Measurements from ENCODE around the gene ROPN1L. TPM values are rescaled to one million over a fixed set of nuclear protein-coding genes. Genes with fewer than 3 reads are reported as not detected.

The ROPN1L gene
- total RNA-seq, 1 experiment from 2014 or later, result 0.66 TPM

- H3K27ac ChIP-seq (ENCODE audit: low read depth, low read length), result no peak overlapping the region
- RAD21 ChIA-PET (ENCODE audit: low non-redundant PET in 1 of 2, low total read pairs in 2 of 2, uncharacterized antibody in 2 of 2, unreplicated experiment in 2 of 2), result no interaction called here
- peaks cover 12% of the 10 kb centered on the region; the same call in 1 of the 2 replicates for H4K20me1 ChIP-seq (ENCODE audit: insufficient read depth)
- DNase-seq (ENCODE audit: low read depth, low spot score), result no peak
- CTCF ChIA-PET, result no interaction called here
- TF ChIP-seq SP1 (IDR thresholded peaks at IDR 0.05; ENCODE audit: low read depth) (no peak), POLR2A (IDR thresholded peaks at IDR 0.05; ENCODE audit: borderline replicate concordance, extremely low read depth, insufficient read depth, insufficient read length) (no peak), ZNF274 (IDR thresholded peaks at IDR 0.05; ENCODE audit: low read depth, low read length) (no peak), CBX3 (IDR thresholded peaks at IDR 0.05; ENCODE audit: low read depth) (no peak), EZH2phosphoT487 (IDR thresholded peaks at IDR 0.05; ENCODE audit: borderline replicate concordance) (no peak), JUND (IDR thresholded peaks at IDR 0.05) (no peak), ATF3 (IDR thresholded peaks at IDR 0.05) (no peak)
- no TSS peak for BruUV-seq (replicated peaks)
- POLR2A ChIA-PET, result no interaction called here
- no peak overlapping the region for H2AFZ ChIP-seq (ENCODE audit: low read depth, low read length, poor library complexity, severe bottlenecking)
- no peaks in the 10 kb centered on the region for H3K9me2 ChIP-seq (ENCODE audit: insufficient read depth)
- H3K4me1 ChIP-seq (ENCODE audit: control insufficient read depth in 1 of 2, insufficient read depth in 2 of 2, low read length in 2 of 2), result no peaks in the 10 kb centered on the region
- no peak overlapping the region for H3K4me2 ChIP-seq (ENCODE audit: low read length)
- ATAC-seq, result no peak
- H3K79me2 ChIP-seq (ENCODE audit: insufficient read depth, low read length), result peaks cover 10% of the 10 kb centered on the region
- intact Hi-C loops (cut with micrococcal nuclease), result no loop called here
- H3K9me3 ChIP-seq (ENCODE audit: control insufficient read depth in 1 of 2, insufficient read depth in 1 of 2, low read depth in 1 of 2, low read length in 2 of 2), result no peaks in the 10 kb centered on the region
- no peak overlapping the region for H3K9ac ChIP-seq (ENCODE audit: low read length)
- H3K27me3 ChIP-seq (ENCODE audit: insufficient read depth, low read length), result no peaks in the 10 kb centered on the region
- peaks cover 25 to 67% of the 10 kb centered on the region in 2 experiments for H3K36me3 ChIP-seq (ENCODE audit: control insufficient read depth in 1 of 2, insufficient read depth in 2 of 2, low read length in 2 of 2)
- H3K4me3 ChIP-seq (replicated peaks in 1 of 2; ENCODE audit: low read depth in 1 of 2, low read length in 2 of 2), result no peak overlapping the region
Observed at GRCh38 chr5:10400831-10401230, 40.8 kb upstream of the ROPN1L start.

GRCh38 chr5:10401498-10401897 is 40.2 kb upstream of the ROPN1L start:
- Histone ChIP-seq H3K27ac (ENCODE audit: low read depth, low read length) (no peak overlapping the region), H2AFZ (ENCODE audit: low read depth, low read length, poor library complexity, severe bottlenecking) (no peak overlapping the region), H3K9me3 (ENCODE audit: control insufficient read depth in 1 of 2, insufficient read depth in 1 of 2, low read depth in 1 of 2, low read length in 2 of 2) (no peaks in the 10 kb centered on the region), H3K9me2 (ENCODE audit: insufficient read depth) (no peaks in the 10 kb centered on the region), H3K4me1 (ENCODE audit: control insufficient read depth in 1 of 2, insufficient read depth in 2 of 2, low read length in 2 of 2) (no peaks in the 10 kb centered on the region), H3K4me2 (ENCODE audit: low read length) (no peak overlapping the region), H3K79me2 (ENCODE audit: insufficient read depth, low read length) (peaks cover 10% of the 10 kb centered on the region), H4K20me1 (ENCODE audit: insufficient read depth) (peaks cover 12% of the 10 kb centered on the region; the same call in 1 of the 2 replicates), H3K9ac (ENCODE audit: low read length) (no peak overlapping the region), H3K36me3 (ENCODE audit: control insufficient read depth in 1 of 2, insufficient read depth in 2 of 2, low read length in 2 of 2) (peaks cover 28 to 70% of the 10 kb centered on the region in 2 experiments), H3K27me3 (ENCODE audit: insufficient read depth, low read length) (no peaks in the 10 kb centered on the region), H3K4me3 (replicated peaks in 1 of 2; ENCODE audit: low read depth in 1 of 2, low read length in 2 of 2) (no peak overlapping the region)
- DNase-seq (ENCODE audit: low read depth, low spot score) (no peak), ATAC-seq (no peak)
- POLR2A ChIA-PET, result no interaction called here
- TF ChIP-seq ATF3 (IDR thresholded peaks at IDR 0.05), result no peak
- no peak for TF ChIP-seq SP1 (IDR thresholded peaks at IDR 0.05; ENCODE audit: low read depth)
- TF ChIP-seq, protein P1, sequence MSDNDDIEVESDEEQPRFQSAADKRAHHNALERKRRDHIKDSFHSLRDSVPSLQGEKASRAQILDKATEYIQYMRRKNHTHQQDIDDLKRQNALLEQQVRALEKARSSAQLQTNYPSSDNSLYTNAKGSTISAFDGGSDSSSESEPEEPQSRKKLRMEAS (IDR thresholded peaks at IDR 0.05), result no peak
- no peak for TF ChIP-seq POLR2AphosphoS5 (IDR thresholded peaks at IDR 0.05; ENCODE audit: low read depth, low read length)
- TF ChIP-seq ZBTB33 (IDR thresholded peaks at IDR 0.05; ENCODE audit: extremely low read depth, insufficient replicate concordance, low read length), result no peak
- TF ChIP-seq CEBPB (IDR thresholded peaks at IDR 0.05; ENCODE audit: low read depth), result no peak
- TF ChIP-seq EZH2phosphoT487 (IDR thresholded peaks at IDR 0.05; ENCODE audit: borderline replicate concordance), result no peak
- TF ChIP-seq REST (IDR thresholded peaks at IDR 0.05; ENCODE audit: low read depth), result no peak
- no peak for TF ChIP-seq POLR2A (IDR thresholded peaks at IDR 0.05; ENCODE audit: borderline replicate concordance, extremely low read depth, insufficient read depth, insufficient read length)
- TF ChIP-seq ELF1 (IDR thresholded peaks at IDR 0.05; ENCODE audit: borderline replicate concordance, low read depth), result no peak
- TF ChIP-seq SIN3A (IDR thresholded peaks at IDR 0.05; ENCODE audit: low read depth), result no peak
- TF ChIP-seq EZH2 (IDR thresholded peaks at IDR 0.05), result no peak
- BruUV-seq (replicated peaks), result TSS peak; percentile 23
- intact Hi-C loops (cut with micrococcal nuclease), result no loop called here
- CTCF ChIA-PET, result no interaction called here
- RAD21 ChIA-PET (ENCODE audit: low non-redundant PET in 1 of 2, low total read pairs in 2 of 2, uncharacterized antibody in 2 of 2, unreplicated experiment in 2 of 2), result no interaction called here

All from HCT116 (cell line).